ENCODE data around the gene LACRT. TPM values are rescaled to one million over a fixed set of nuclear protein-coding genes. Genes with fewer than 3 reads are reported as not detected.

Gene LACRT
- total RNA-seq, 1 donor from 2014 or later = not detected

GRCh38 chr12:54658306-54659264 lies 23.9 kb upstream of the LACRT start:
- H3K27me3 Mint-ChIP-seq = peaks cover 38% of the 10 kb centered on the region
- no peak overlapping the region for H3K27ac Mint-ChIP-seq
- H3K36me3 Mint-ChIP-seq = no peaks in the 10 kb centered on the region
- peaks cover 5% of the 10 kb centered on the region for H3K9me3 Mint-ChIP-seq
- no peak overlapping the region for H3K4me3 Mint-ChIP-seq
- H3K4me1 Mint-ChIP-seq (ENCODE audit: unreplicated experiment) = peaks cover 9% of the 10 kb centered on the region
- TF ChIP-seq, protein P1, sequence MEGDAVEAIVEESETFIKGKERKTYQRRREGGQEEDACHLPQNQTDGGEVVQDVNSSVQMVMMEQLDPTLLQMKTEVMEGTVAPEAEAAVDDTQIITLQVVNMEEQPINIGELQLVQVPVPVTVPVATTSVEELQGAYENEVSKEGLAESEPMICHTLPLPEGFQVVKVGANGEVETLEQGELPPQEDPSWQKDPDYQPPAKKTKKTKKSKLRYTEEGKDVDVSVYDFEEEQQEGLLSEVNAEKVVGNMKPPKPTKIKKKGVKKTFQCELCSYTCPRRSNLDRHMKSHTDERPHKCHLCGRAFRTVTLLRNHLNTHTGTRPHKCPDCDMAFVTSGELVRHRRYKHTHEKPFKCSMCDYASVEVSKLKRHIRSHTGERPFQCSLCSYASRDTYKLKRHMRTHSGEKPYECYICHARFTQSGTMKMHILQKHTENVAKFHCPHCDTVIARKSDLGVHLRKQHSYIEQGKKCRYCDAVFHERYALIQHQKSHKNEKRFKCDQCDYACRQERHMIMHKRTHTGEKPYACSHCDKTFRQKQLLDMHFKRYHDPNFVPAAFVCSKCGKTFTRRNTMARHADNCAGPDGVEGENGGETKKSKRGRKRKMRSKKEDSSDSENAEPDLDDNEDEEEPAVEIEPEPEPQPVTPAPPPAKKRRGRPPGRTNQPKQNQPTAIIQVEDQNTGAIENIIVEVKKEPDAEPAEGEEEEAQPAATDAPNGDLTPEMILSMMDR (conservative IDR thresholded peaks at IDR 0.05) = peak; percentile 72
- no peak for DNase-seq (ENCODE audit: extremely low spot score, unreplicated experiment)

GRCh38 chr12:54657105-54657607 lies 22.5 kb upstream of the LACRT start:
- no peak overlapping the region for H3K4me3 Mint-ChIP-seq
- H3K27ac Mint-ChIP-seq = no peak overlapping the region
- H3K36me3 Mint-ChIP-seq = no peaks in the 10 kb centered on the region
- peaks cover 48% of the 10 kb centered on the region for H3K27me3 Mint-ChIP-seq
- DNase-seq (ENCODE audit: extremely low spot score, unreplicated experiment) = no peak
- peaks cover 9% of the 10 kb centered on the region for H3K4me1 Mint-ChIP-seq (ENCODE audit: unreplicated experiment)
- TF ChIP-seq, protein P1 (conservative IDR thresholded peaks at IDR 0.05) = no peak
- peaks cover 5% of the 10 kb centered on the region for H3K9me3 Mint-ChIP-seq

DNA sequence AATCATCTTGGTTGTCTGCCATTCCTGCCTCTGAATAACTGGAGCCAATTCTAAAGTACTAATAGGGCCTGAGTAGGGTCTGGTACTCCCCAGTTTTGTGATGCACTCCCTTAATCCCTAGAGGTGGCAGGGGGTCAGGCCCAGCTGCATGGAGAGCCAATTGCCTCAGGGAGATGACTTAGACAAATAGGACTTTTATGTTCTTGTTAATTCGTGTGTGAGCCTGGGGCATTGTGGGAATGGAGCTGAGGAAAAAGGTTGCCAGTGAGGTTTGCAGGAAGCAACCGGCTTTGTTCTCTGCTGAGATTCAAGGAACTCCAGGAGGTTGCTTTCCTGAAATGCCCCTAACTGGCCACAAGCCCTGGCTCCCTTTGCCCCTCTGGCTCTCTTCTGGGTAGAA lies 20.2 kb upstream of the LACRT start:
- H3K4me3 Mint-ChIP-seq = no peak overlapping the region
- H3K27ac Mint-ChIP-seq = no peak overlapping the region
- peaks cover 9% of the 10 kb centered on the region for H3K4me1 Mint-ChIP-seq (ENCODE audit: unreplicated experiment)
- H3K9me3 Mint-ChIP-seq = peaks cover 5% of the 10 kb centered on the region
- H3K27me3 Mint-ChIP-seq = peaks cover 42% of the 10 kb centered on the region
- TF ChIP-seq, protein P1 (conservative IDR thresholded peaks at IDR 0.05) = no peak
- no peak for DNase-seq (ENCODE audit: extremely low spot score, unreplicated experiment)
- H3K36me3 Mint-ChIP-seq = no peaks in the 10 kb centered on the region

- TF ChIP-seq, protein P1 (conservative IDR thresholded peaks at IDR 0.05) = no peak
- no peaks in the 10 kb centered on the region for H3K36me3 Mint-ChIP-seq
- peaks cover 23% of the 10 kb centered on the region for H3K27me3 Mint-ChIP-seq
- no peak overlapping the region for H3K4me3 Mint-ChIP-seq
- H3K9me3 Mint-ChIP-seq = no peaks in the 10 kb centered on the region
- DNase-seq (ENCODE audit: extremely low spot score, unreplicated experiment) = no peak
- peaks cover 4% of the 10 kb centered on the region for H3K4me1 Mint-ChIP-seq (ENCODE audit: unreplicated experiment)
- H3K27ac Mint-ChIP-seq = no peak overlapping the region
These were observed 18.3 kb upstream of the LACRT start for GRCh38 chr12:54653025-54653424.

DNA sequence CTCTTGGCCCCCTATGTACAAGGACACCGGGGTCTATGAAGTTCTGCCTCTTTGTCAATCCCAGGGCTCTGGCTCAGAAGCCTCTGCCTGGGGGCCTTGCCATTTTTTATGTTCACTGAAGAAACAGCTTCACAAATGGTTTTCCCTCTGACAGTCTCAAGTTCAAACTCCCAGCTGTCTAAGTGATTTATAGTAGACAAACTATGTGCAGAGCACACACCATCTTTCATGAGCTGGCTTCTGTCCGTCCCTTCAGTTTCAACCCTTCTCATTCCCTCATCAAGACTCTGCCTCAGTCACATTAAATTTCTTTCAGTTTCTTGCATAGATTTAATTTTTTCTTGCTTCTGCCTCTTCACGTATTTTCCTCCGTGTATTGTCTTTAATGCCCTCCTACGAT lies 16.2 kb upstream of the LACRT start:
- no peaks in the 10 kb centered on the region for H3K36me3 Mint-ChIP-seq
- TF ChIP-seq, protein P1 (conservative IDR thresholded peaks at IDR 0.05) = no peak
- no peak for DNase-seq (ENCODE audit: extremely low spot score, unreplicated experiment)
- H3K4me3 Mint-ChIP-seq = no peak overlapping the region
- no peaks in the 10 kb centered on the region for H3K4me1 Mint-ChIP-seq (ENCODE audit: unreplicated experiment)
- no peaks in the 10 kb centered on the region for H3K9me3 Mint-ChIP-seq
- no peak overlapping the region for H3K27ac Mint-ChIP-seq
- H3K27me3 Mint-ChIP-seq = peaks cover 39% of the 10 kb centered on the region
